ENCODE measurements around the gene GATA5.
"Not testable (repeated sequence)": the region's sequence is repeated elsewhere in the genome, so short reads cannot be mapped to it uniquely, and the experiment has no call there.

Gene GATA5

GRCh38 chr20:62428396-62429295, 47.1 kb downstream of the GATA5 start:
- DNase-seq (ENCODE audit: low read depth) = no peak

DNA sequence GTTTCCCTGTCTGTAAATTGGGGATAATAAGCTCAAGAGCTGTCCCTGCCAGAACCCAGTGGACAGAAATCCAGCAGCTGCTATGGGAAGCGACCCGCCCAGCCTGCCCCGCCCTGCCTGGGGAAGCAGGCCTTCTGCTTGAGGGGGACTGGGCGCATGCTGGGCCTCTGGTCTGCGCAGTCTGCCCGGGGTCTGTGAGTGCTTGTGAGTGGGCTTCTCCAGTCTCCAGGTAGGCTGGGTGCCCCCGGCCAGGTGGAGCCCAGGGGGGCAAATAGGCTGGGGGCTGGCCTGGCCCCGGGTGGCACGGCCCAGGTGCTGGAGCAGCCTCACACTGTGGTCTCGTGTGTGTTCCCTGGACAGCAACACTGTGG, 47.8 kb downstream of the GATA5 start:
- no peak for DNase-seq (ENCODE audit: low read depth)

GRCh38 chr20:62427172-62428001, 48.4 kb downstream of the GATA5 start, which contains the start of gene RBBP8NL:
RBBP8NL (minus strand) TSS chr20:62427539; CDS start chr20:62419647, 7,892 bp downstream.
- no peak for DNase-seq (ENCODE audit: low read depth)

DNA sequence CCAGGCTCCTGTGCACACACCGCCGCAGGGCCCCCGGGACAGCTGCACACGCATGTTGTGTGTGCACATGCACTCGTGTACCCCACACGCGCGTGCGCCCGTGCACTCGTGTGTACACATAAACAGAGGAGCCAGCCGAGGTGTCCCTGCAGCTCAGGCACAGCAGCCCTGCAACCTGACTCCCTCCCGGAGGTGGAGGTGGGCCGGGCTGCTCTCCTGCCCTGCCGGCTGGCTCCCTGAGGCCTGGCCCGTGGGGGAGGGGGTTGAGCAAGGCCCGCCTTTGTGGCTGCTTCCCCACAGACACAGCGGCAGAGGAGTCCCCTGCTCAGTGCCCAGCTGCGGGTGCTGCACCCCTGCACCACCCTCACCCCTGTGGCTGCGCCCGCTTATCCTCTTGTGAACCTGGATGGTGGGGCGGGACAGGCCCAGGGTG, 49.1 kb downstream of the GATA5 start:
- no peak for DNase-seq (ENCODE audit: low read depth)

DNA sequence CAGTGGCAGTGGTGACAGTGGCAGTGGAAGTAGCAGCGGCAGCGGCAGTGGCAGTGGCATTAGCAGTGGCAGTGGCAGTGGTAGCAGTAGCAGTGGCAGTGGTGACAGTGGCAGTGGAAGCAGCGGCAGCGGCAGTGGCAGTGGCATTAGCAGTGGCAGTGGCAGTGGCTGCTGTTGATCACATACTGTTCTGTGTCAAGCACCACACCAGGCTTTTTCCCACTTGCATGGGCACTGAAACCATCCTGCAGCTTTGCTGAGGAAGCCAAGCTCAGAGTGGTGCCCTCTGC, 49.8 kb downstream of the GATA5 start:
- not testable (repeated sequence) for DNase-seq (ENCODE audit: low read depth)

GRCh38 chr20:62425281-62426058, 50.3 kb downstream of the GATA5 start:
- DNase-seq (ENCODE audit: low read depth) = no peak

DNA sequence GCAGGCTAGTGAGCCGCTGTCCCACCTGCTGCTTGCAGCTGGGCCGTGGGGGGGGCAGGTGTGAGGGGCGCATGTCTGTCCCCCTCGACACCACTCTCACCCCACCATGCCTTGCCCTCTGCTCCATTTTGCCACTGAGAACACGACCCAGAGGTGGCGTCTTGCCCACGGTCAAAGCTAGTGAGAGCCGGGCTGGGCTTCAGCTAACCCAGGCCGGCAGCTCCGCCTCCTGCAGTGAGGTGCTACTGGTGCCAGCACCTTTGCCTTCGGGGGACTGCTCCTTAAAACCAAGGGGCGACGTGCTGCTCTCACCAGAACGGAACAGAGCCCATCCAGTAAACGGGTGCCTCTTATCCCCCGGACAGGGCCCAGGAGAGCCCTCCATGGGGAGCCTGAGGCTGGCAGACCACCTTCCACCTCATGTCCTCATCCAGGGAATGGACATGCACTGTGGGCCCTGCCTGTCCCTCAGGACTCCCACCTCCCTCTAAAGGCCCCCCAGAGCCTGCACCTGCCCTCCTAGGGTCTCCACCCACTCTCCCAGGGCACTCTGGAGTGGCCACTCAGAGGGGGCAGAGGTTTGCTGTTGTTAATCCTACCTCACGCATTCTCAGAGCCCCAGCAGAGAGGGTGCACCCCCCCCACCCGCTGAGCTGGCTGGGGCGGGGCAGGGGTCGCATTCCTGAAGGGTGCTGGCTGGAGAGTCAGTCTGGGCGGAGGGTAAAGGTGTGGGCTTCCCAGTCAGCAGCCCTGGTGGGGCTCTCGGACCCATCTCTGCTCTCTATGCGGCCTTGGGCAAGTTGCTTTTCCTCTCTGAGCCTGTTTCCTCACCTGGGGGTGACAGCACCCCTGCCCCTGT, 51.3 kb downstream of the GATA5 start:
- DNase-seq (ENCODE audit: low read depth) = no peak

DNA sequence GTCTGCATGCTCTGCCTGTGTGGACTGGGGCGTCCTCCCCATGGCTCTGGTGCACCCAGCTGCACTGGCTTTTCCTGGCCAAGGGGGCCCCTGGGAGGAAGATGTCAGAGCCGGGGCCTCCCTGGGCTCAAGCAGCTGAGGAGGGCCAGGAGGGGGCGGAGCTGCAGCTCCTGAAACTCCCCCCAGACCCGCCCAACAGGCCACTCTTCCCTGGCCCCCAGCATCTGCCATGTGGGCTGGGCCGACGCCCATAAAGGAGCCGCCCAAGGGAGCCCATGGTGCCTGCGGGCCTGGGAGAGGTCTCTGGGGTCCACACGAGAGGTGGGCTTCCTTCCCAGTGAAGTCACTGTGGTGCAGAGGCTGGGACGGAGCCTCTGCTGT, 52.5 kb downstream of the GATA5 start:
- DNase-seq (ENCODE audit: low read depth) = no peak

DNA sequence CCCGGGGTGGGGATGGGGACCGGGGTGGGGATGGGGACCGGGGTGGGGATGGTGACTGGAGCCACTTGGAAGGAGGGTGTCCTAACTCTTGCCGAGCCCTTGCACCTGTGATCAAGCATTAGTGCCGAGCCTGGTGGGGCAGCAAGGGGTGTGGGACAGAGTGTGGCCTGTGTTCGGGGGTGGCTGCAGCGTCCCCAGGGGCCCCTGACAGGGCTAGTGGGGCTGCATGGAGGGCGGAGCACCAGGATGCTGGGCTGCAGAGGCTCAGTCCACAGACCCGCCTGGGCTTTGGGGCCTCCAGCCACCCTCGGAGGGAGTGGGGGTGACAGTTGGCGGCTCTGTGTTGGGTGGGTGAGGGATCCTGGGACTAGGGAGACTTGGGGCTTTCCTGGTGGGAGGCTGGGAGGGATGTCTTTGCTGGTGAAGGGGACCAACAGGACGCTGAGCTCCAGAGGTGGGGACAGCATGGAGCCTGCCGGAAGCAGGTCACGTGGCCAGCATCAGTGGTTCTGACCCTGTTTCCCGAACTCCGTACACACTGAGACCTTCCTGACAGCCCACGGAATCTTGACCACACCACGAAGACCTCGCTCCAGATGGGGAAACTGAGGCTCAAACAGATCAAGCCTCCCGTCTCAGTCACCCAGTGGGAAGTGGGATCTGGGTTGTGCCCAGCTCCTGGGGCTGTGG, 53.0 kb downstream of the GATA5 start:
- no peak for DNase-seq (ENCODE audit: low read depth)

GRCh38 chr20:62421716-62421990, 54.1 kb downstream of the GATA5 start:
- no peak for DNase-seq (ENCODE audit: low read depth)

DNA sequence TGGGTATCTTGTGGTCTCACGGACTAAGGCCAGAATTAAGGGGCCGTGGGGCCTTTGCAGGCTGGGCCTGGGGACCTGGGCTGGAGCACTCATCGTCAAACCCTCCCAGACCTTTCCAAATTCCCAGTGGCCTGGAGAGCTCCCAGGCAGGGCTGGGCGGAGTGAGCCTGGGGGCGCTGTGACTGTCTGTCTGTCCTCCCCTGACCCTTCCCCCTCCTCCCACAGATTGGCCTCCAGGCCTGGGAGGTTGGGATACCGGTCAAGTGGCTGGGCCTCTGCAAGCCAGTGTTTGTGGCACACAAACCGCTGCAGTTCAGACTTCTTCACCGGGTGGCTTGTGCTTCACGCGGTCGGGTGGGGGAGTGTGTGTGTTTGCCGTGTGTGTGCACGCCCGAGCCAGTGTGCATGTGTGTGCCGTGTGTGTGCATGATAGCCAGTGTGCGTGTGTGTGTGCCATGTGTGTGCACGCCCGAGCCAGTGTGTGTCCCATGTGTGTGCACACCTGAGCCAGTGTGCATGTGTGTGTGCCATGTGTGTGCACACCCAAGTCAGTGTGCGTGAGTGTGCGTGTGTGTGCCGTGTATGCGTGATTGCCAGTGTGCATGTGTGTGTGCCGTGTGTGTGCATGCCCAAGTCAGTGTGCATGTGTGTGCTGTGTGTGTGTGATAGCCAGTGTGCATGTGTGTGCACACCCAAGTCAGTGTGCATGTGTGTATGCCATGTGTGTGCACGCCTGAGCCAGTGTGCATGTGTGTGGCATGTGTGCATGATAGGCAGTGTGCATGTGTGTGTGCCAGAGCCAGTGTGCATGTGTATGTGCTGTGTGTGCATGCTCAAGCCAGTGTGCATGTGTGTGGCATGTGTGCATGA, 54.7 kb downstream of the GATA5 start:
- DNase-seq (ENCODE audit: low read depth) = no peak

- no peak for DNase-seq (ENCODE audit: low read depth)
Measured at GRCh38 chr20:62419759-62420158, 56.0 kb downstream of the GATA5 start.

- no peak for DNase-seq (ENCODE audit: low read depth)
Measured at GRCh38 chr20:62418709-62419487, 56.9 kb downstream of the GATA5 start.

GRCh38 chr20:62417981-62418708, 57.6 kb downstream of the GATA5 start:
- DNase-seq (ENCODE audit: low read depth) = no peak

DNA sequence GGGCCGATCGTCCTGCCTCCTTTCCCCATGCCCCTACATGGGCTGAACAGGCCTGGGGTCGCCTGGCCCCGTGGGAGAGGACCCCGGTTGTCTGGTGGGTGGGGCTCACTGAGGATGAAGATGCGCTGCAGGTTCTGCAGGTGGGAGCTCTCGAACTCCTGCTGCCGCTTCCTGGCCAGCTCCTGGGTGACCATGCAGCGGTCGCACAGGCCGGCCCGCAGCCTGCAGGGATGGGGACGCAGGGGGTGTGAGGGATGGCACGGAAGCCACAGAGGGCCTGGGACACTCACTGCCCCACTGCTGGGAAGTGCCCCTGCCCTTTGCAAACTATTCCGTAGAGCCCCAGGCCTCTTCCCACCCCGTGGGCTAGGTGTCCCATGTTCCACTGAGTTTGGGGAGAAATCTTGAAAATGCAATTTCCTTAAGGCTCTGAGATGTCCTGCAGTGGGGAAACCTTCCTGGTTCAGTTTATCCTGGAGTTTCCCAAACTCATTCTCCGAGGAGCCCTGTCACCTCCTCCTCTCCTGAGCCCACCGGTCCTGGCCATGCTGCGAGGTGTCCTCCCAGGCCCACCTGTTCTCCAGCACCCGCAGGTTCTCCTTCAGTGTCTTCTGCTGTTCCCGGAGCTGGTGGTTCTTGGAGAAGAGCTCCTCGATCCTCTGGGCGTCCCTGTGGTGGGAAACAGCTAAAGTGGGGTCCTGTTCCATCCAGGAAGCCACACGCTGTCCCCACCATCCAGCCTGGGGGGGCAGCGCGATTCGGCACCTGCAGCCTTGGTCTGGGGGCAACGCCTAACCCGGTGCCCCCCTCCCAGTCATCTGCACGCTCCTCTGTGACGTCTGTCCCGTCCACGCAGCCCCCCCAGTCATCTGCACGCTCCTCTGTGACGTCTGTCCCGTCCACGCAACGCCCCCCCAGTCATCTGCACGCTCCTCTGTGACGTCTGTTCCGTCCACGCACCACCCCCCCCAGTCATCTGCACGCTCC, 58.9 kb downstream of the GATA5 start:
- no peak for DNase-seq (ENCODE audit: low read depth)

GRCh38 chr20:62415354-62416111, 60.3 kb downstream of the GATA5 start:
- no peak for DNase-seq (ENCODE audit: low read depth)

Measured in activated T-cell treated with anti-CD3 and anti-CD28 coated beads for 1 hour (primary cell).